CD4-positive, CD25-positive, alpha-beta regulatory T cell (primary cell): ENCODE results near the gene COG5. TPM values are rescaled to one million over a fixed set of nuclear protein-coding genes. Genes with fewer than 3 reads are reported as not detected.

Experiments used
- ATAC-seq, 2 donors: fragments of 150-1000 bp; cut with Tn5 transposase; one replicate each; pipeline ENCODE4 v1.10.0; 2021; ENCODE audit warnings: low read depth in 2 of 2, moderate number of reproducible peaks in 2 of 2, moderate library complexity in 1 of 2
- DNase-seq, 3 donors: peaks; one replicate each; pipeline versions ENCODE4 v3.0.0 to v3.0.0-alpha.2; 2012 to 2022; ENCODE audit warnings: mixed read lengths in 1 of 3
- H3K27ac ChIP-seq: one replicate; pipeline ENCODE4 v1.7.0; 2013; ENCODE audit warnings: mild to moderate bottlenecking, low read length; ENCODE audit not compliant: insufficient read depth, poor library complexity, severe bottlenecking
- H3K27me3 ChIP-seq: one replicate; pipeline ENCODE4 v1.7.0; 2013; ENCODE audit warnings: low read length; ENCODE audit not compliant: control insufficient read depth, insufficient read depth
- H3K36me3 ChIP-seq: one replicate; pipeline ENCODE4 v1.7.0; 2013; ENCODE audit warnings: mild to moderate bottlenecking, low read length, moderate library complexity; ENCODE audit not compliant: control insufficient read depth, insufficient read depth
- H3K4me1 ChIP-seq: 2 replicates; pipeline ENCODE4 v1.7.0; 2013; ENCODE audit warnings: mild to moderate bottlenecking, low read length; ENCODE audit not compliant: insufficient read depth, control insufficient read depth, poor library complexity, severe bottlenecking
- H3K4me3 ChIP-seq: one replicate; pipeline ENCODE4 v1.7.0; 2013; ENCODE audit warnings: low read depth, mild to moderate bottlenecking, low read length, moderate library complexity
- H3K9me3 ChIP-seq, 2 experiments: 1 replicate in 1 of 2; 2 replicates in 1 of 2; pipeline ENCODE4 v1.7.0; 2013; ENCODE audit warnings: low read length in 2 of 2, mild to moderate bottlenecking in 1 of 2, moderate library complexity in 1 of 2; ENCODE audit not compliant: control insufficient read depth in 2 of 2
- H3K27ac Mint-ChIP-seq, 3 donors: one replicate each; pipeline ENCODE4 v1.8.0; 2020 to 2022; ENCODE audit warnings: mild to moderate bottlenecking in 3 of 3, mixed read lengths in 3 of 3, moderate library complexity in 2 of 3
- H3K27me3 Mint-ChIP-seq: one replicate; pipeline ENCODE4 v1.8.0; 2022; ENCODE audit warnings: mild to moderate bottlenecking, mixed read lengths
- H3K36me3 Mint-ChIP-seq: one replicate; pipeline ENCODE4 v1.8.0; 2020; ENCODE audit warnings: mixed read lengths
- H3K4me1 Mint-ChIP-seq, 4 donors: one replicate each; pipeline ENCODE4 v1.8.0; 2020 to 2022; ENCODE audit warnings: mixed read lengths in 4 of 4, mild to moderate bottlenecking in 1 of 4
- H3K4me3 Mint-ChIP-seq, 4 donors: one replicate each; pipeline ENCODE4 v1.8.0; 2020 to 2022; ENCODE audit warnings: mild to moderate bottlenecking in 4 of 4, mixed read lengths in 4 of 4, moderate library complexity in 3 of 4
- H3K9me3 Mint-ChIP-seq, 7 donors: one replicate each; pipeline ENCODE4 v1.8.0; 2020 to 2022; ENCODE audit warnings: mixed read lengths in 7 of 7, mild to moderate bottlenecking in 3 of 7, moderate library complexity in 2 of 7
- polyA plus RNA-seq, 4 donors: library from polyadenylated mRNA; unstranded; fragments of 300-500 nt; fragmentation: Illumina TruSeq; gene quantifications; one replicate each; pipeline ENCODE4 v1.2.3, GENCODE V29; 2021
- total RNA-seq: library from RNA; stranded (reverse); gene quantifications from one replicate; pipeline ENCODE4 v1.2.3, GENCODE V29; 2022

Gene COG5
- total and polyA plus RNA-seq, 5 donors from 2014 or later, result 23.2 to 68.2 (median 34.5) TPM

DNA sequence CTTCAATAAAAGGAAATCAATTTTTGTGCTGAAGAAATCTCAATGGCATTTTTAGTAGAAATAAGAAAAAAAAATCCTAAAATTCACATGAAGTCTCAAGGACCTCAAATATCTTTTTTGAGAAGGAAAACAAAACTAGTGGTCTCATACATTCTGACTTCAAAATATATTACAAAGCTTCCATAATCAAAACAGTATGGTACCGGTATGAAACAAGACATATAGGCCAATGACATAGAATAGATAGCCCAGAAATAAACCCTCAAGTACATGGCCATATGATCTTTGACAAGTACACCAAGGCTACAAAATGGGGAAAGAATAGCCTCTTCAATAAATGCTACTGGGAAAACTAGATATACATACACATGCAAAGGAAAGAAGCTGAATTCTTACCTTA lies 225.6 kb downstream of the COG5 start:
- peaks cover 16 to 45% (median 21%) of the 10 kb centered on the region in 4 donors for H3K4me1 Mint-ChIP-seq
- H3K27me3 ChIP-seq, result no peaks in the 10 kb centered on the region
- H3K27ac Mint-ChIP-seq, result no peak overlapping the region
- H3K9me3 ChIP-seq, result peaks cover 0 to 7% of the 10 kb centered on the region in 2 experiments
- H3K27me3 Mint-ChIP-seq, result peaks cover 4% of the 10 kb centered on the region
- H3K36me3 ChIP-seq, result peaks cover 2% of the 10 kb centered on the region
- DNase-seq (no peak), ATAC-seq (no peak)
- H3K9me3 Mint-ChIP-seq, result peaks cover 0 to 8% (median 4%) of the 10 kb centered on the region in 7 donors
- no peaks in the 10 kb centered on the region for H3K4me1 ChIP-seq
- no peak overlapping the region for H3K4me3 ChIP-seq
- H3K4me3 Mint-ChIP-seq, result no peak overlapping the region
- no peak overlapping the region for H3K27ac ChIP-seq
- H3K36me3 Mint-ChIP-seq, result peaks cover 29% of the 10 kb centered on the region

DNA sequence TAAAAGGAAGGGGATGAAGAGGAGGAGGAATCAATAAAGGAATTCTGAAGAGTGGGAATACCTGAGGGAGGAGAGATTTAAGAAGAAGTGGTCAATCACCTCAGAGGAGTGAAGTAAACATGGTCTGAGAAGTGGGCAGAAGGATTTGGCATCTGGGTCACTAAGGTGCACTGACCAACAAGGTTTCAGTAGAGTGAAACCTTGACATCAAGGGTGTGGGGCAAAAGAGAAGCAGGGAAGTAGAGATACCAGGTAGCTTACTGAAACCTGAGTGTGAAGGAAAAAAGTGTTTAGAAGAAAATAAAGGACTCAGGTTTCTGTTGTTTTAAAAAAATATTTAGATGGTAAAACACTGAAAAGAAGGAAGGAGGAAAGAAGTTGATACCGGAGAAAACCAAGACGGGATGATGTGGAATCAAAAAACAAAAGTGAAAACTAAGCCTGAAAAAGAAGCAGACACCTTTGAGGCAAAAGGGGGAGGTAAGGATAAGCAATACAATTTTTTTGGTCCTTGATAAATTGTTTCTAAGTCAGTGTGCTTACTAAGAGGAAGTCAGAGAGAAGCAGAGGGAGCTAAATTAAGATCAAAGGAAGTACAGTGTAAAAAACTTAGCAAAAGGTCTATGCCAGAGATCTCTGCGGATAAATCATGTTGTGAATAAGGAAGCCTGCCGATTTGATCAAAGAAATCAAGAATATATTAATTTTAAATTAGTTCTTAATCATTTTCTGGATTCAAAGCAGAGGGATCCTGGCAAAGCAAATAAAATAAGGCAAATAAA lies 231.0 kb downstream of the COG5 start:
- Histone ChIP-seq H3K27ac (no peak overlapping the region), H3K4me3 (no peak overlapping the region), H3K27me3 (no peaks in the 10 kb centered on the region), H3K9me3 (peaks cover 0 to under 1% of the 10 kb centered on the region in 2 experiments), H3K36me3 (peaks cover 5% of the 10 kb centered on the region), H3K4me1 (no peaks in the 10 kb centered on the region)
- peak overlapping the region in 1 of 3 donors; percentile 4 for H3K27ac Mint-ChIP-seq
- H3K36me3 Mint-ChIP-seq, result peaks cover 23% of the 10 kb centered on the region
- peaks cover 0 to 4% (median 0%) of the 10 kb centered on the region in 7 donors for H3K9me3 Mint-ChIP-seq
- H3K4me1 Mint-ChIP-seq, result peaks cover 11 to 30% (median 23%) of the 10 kb centered on the region in 4 donors
- ATAC-seq (no peak), DNase-seq (peak in 2 of 3 donors; percentile 6 to 27)
- H3K27me3 Mint-ChIP-seq, result no peaks in the 10 kb centered on the region
- H3K4me3 Mint-ChIP-seq, result no peak overlapping the region

GRCh38 chr7:107330478-107330877 lies 233.2 kb downstream of the COG5 start:
- no peak for ATAC-seq
- H3K4me1 ChIP-seq, result no peaks in the 10 kb centered on the region
- H3K4me3 Mint-ChIP-seq, result no peak overlapping the region

DNA sequence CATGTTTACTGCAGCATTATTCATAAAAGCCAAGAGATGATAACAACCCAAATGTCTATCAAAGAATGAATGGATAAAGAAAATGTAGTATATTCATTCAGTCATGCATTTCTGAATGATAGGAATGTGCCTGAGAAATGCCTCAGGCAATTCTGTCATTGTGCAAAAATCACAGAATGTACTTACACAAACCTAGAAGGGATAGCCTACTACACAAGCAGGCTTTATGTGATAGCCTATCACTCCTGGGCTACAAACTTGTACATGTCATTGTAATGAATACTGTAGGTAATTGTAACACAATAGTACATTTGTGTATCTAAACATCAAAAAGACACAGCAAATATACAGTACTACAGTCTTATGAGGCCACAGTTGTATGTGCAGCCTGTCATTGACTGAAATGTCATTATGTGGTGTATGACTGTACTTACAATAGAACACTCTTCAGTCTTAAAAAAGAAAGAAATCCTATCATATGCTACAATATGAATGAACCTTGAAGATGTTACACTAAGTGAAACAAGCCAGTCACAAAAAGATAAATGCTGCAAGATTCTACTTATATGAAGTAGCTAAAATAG lies 235.6 kb downstream of the COG5 start:
- Histone ChIP-seq H3K9me3 (no peaks in the 10 kb centered on the region), H3K4me1 (no peaks in the 10 kb centered on the region), H3K4me3 (no peak overlapping the region), H3K36me3 (peaks cover 11% of the 10 kb centered on the region), H3K27me3 (no peaks in the 10 kb centered on the region), H3K27ac (no peak overlapping the region)
- Mint-ChIP-seq H3K9me3 (peaks cover 0 to 1% (median 0%) of the 10 kb centered on the region in 7 donors), H3K36me3 (peaks cover 28% of the 10 kb centered on the region), H3K27ac (no peak overlapping the region), H3K4me3 (no peak overlapping the region), H3K27me3 (no peaks in the 10 kb centered on the region), H3K4me1 (peaks cover 12 to 17% (median 15%) of the 10 kb centered on the region in 4 donors)
- ATAC-seq, result no peak
- DNase-seq, result no peak

More at GRCh38 chr7:107330478-107330877, 233.2 kb downstream of the COG5 start:
- H3K27me3 Mint-ChIP-seq, result no peaks in the 10 kb centered on the region
- H3K9me3 Mint-ChIP-seq, result peaks cover 0 to 1% (median 0%) of the 10 kb centered on the region in 7 donors
- no peaks in the 10 kb centered on the region for H3K9me3 ChIP-seq
- H3K4me3 ChIP-seq, result no peak overlapping the region
- H3K27ac ChIP-seq, result no peak overlapping the region
- no peak overlapping the region for H3K27ac Mint-ChIP-seq
- peaks cover 15 to 27% (median 21%) of the 10 kb centered on the region in 4 donors for H3K4me1 Mint-ChIP-seq
- no peaks in the 10 kb centered on the region for H3K27me3 ChIP-seq
- peaks cover 28% of the 10 kb centered on the region for H3K36me3 Mint-ChIP-seq
- no peak for DNase-seq
- peaks cover 3% of the 10 kb centered on the region for H3K36me3 ChIP-seq

DNA sequence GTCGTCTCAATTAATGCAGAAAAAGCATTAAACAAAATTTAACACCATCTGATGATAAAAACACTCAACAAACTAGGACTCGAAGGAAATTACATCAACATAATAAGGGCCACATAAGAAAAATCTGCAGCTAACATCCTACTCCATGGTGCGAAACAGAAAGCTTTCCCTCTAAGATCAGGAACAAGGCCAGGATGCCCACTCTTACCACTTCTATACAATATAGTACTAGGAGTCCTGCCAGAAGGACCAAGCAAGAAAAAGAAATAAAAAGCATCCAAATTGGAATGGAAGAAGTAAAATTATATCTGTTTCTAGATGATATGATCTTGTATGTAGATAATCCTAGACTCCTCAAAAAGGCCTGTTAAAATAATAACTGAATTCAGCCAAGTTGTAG lies 237.7 kb downstream of the COG5 start:
- Mint-ChIP-seq H3K36me3 (peaks cover 35% of the 10 kb centered on the region), H3K27me3 (no peaks in the 10 kb centered on the region), H3K4me1 (peaks cover 0 to 13% (median 8%) of the 10 kb centered on the region in 4 donors), H3K27ac (peak overlapping the region in 1 of 3 donors; percentile 26), H3K4me3 (no peak overlapping the region), H3K9me3 (peaks cover 0 to 1% (median 0%) of the 10 kb centered on the region in 7 donors)
- peaks cover 21% of the 10 kb centered on the region for H3K36me3 ChIP-seq
- DNase-seq (no peak), ATAC-seq (no peak)
- no peaks in the 10 kb centered on the region for H3K4me1 ChIP-seq
- H3K4me3 ChIP-seq, result no peak overlapping the region
- no peaks in the 10 kb centered on the region for H3K9me3 ChIP-seq
- no peaks in the 10 kb centered on the region for H3K27me3 ChIP-seq
- no peak overlapping the region for H3K27ac ChIP-seq

- H3K27ac ChIP-seq, result no peak overlapping the region
- no peaks in the 10 kb centered on the region for H3K27me3 ChIP-seq
- Mint-ChIP-seq H3K4me1 (peaks cover 0 to 10% (median 6%) of the 10 kb centered on the region in 4 donors), H3K36me3 (peaks cover 28% of the 10 kb centered on the region), H3K27me3 (no peaks in the 10 kb centered on the region), H3K27ac (no peak overlapping the region), H3K9me3 (no peaks in the 10 kb centered on the region), H3K4me3 (no peak overlapping the region)
- H3K9me3 ChIP-seq, result no peaks in the 10 kb centered on the region
- H3K4me3 ChIP-seq, result no peak overlapping the region
- ATAC-seq (no peak), DNase-seq (no peak)
- H3K4me1 ChIP-seq, result no peaks in the 10 kb centered on the region
- peaks cover 18% of the 10 kb centered on the region for H3K36me3 ChIP-seq
These were observed 241.7 kb downstream of the COG5 start for GRCh38 chr7:107322015-107322414.

DNA sequence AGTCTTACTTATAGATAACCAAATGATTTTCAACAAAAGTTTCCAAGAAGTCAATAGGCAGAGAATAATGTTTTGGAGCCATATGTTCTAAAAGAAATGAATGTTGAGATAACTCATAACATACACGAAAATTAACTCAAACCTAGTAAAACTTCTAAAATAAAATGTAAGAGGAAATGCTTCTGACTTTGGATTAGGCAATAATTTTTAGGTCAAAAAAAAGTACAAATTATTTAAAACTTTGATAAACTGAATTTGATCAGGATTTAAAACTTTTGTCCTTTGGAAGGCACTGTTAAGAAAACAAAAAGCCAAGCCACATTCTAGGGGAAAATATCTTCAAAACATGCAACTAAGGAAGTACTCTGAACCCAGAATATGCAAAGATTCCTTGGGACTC lies 242.1 kb downstream of the COG5 start:
- Histone ChIP-seq H3K4me1 (no peaks in the 10 kb centered on the region), H3K4me3 (no peak overlapping the region), H3K27me3 (no peaks in the 10 kb centered on the region), H3K36me3 (peaks cover 18% of the 10 kb centered on the region), H3K27ac (no peak overlapping the region), H3K9me3 (no peaks in the 10 kb centered on the region)
- no peak for ATAC-seq
- H3K27ac Mint-ChIP-seq, result no peak overlapping the region
- no peaks in the 10 kb centered on the region for H3K27me3 Mint-ChIP-seq
- H3K4me1 Mint-ChIP-seq, result peaks cover 0 to 10% (median 4%) of the 10 kb centered on the region in 4 donors
- no peak for DNase-seq
- peaks cover 25% of the 10 kb centered on the region for H3K36me3 Mint-ChIP-seq
- H3K4me3 Mint-ChIP-seq, result no peak overlapping the region
- no peaks in the 10 kb centered on the region for H3K9me3 Mint-ChIP-seq
